NCI-H2196 (cell line): ENCODE measurements around the gene ENDOD1.
"Not testable (repeated sequence)": the region's sequence is repeated elsewhere in the genome, so short reads cannot be mapped to it uniquely, and the experiment has no call there.

Experiments
- DNase-seq: peaks from one replicate; lab custom pipeline; 2025; ENCODE audit not compliant: unreplicated experiment; lab: John Stamatoyannopoulos, UW

The ENDOD1 gene

DNA sequence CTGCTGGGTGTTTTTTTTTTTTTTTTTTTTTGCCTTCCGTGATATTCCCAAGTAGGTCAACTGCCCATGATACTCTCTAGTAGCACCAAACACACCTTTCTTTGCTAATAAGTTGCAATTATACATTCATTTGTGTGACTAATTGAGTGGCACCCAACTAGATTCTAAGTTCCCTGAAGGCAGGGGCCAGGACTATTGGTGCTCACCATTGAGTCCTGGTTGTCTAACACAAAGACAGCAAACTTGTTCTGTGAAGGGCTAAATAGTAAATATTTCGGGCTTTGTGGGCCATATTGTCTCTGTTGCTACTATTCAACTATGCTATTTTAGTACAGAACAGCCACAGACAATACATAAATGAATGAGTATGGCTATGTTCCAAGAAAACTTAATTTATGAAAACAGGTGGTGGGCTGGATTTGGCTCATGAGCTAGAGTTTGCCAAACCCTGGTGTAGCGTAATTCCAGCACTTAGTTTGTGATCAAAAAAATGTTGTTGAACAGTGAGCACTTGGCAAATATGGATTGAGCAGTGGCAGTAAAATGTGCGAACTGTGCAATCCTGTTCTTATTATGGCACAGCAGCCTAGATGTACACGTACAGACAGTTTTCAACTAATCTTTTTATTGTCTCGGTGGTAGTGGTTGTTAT, 11.3 kb downstream of the ENDOD1 start:
- no peak for DNase-seq

DNA sequence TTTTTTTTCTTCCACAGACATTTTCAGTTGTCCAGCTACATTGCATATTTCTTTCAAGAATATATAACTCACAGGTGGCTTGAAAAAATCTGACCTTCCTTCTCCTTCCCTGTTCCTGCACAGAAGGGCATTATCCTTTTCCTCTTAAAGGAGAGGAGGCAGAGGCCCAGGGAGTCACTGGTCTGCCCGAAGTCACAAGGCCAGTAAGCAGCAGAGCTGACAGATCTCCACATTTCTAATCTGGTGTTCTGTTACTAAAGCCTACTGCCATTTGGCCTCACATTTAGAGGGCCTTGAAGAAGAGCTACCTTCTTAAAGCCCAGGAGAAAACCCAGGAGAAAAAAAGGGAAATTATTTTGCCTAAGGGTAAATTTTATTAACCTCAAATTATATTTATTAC, 12.3 kb downstream of the ENDOD1 start:
- no peak for DNase-seq

DNA sequence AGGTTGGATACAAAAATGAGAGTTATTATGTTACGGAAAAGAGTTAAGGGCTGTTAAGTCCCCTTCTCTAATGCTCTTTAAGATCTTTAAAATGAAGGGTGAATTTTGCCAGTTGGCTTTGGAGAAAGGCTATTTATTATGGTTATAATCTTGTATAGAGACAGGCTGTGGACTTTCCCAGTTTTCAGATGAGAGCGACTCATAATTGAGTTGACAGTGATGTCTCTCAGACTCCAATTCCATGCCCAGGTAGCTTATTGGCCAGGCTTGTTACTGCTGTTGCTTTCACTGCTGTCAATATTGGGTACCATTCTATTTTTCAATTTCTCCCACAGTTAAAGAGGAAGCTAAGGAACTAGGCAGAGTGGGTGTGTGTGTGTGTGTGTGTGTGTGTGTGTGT, 13.1 kb downstream of the ENDOD1 start:
- no peak for DNase-seq

DNA sequence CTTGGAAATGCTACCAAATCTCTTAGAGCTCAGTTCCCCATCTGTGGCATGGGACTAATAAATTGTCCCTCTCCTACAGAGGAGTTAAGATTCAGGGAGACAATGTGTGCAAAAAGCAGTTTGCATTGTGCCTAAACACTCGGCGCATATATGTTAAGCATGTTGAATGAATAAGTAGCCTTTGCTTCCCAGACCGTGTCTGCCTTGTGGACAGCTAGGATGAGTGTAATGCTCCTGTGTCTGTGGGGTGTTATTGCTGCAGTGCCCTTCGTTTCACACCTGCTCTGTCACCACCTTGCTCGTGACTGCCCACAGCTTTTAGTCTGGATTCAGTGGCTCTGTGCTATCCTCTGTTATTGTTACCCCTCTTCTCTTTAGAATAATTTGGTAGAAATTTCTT, 14.1 kb downstream of the ENDOD1 start:
- DNase-seq = no peak

DNA sequence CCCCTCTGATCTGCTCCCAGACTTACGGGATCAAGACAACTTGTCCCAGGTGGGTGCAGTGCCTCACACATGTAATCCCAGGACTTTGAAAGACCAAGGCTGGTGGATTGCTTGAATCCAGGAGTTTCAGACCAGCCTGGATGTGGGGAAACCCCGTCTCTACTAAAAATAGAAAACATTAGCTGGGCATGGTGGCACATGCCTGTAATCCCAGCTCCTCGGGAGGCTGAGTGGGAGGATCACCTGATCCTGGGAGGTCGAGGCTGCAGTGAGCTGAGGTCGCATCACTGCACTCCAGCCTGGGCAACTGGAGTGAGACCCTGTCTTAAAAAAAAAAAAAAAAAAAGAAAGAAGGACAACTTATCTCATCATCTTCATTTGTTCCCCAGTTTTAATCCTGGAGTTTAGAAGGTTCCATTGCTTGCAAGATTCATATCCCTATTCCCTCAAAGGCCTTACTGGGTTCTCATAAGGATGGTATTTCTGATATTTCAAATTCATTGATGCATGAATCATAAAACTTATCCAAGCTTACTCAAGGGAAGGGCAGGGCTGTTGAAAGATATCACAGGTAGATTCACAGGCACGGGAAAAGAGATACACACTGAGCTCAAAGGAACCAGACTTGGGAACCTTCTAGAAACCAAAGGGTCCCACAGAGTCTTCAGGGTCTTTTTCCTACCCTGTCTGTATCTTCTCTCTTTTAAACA, 14.6 kb downstream of the ENDOD1 start:
- DNase-seq = no peak

DNA sequence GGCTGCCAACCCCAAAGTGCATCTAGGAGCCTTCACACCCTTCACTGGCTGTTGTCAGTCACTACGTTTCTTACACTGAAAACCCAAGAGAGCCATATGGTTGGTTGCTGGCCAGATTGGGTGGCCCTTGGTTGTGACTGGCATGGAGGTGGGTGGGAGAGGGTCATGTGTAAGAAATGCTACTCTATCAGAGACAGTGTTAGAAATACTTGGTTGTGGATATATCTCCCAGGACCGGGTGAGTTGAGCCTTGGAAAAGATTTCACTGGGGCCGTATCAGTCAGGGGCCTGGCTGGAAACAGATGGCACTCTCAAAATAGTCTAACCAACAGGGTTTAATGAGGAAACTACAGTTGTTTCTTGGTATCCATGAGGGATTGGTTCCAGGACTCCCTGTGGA, 15.2 kb downstream of the ENDOD1 start:
- DNase-seq = no peak

DNA sequence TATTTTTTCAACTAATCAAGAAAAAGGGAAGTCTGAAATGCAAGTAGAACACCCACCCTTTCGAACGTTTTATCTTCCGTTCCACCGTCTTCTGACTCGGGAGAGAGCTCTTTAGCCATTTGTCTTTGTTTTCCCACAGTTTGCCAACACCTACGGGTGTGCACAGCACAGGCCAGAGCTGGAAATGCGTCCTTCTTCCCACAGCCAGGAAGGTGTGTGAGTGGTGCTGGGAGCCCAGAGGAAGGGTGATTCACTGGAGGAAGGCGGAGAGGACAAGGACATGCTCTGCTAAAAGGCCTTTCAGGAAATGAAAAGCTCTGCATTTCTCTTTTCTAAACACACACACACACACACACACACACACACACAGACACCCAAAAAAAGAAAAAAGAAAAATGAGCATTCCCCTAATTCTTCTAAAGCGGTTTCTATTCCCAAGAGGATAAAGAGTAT, 18.5 kb downstream of the ENDOD1 start:
- no peak for DNase-seq

DNA sequence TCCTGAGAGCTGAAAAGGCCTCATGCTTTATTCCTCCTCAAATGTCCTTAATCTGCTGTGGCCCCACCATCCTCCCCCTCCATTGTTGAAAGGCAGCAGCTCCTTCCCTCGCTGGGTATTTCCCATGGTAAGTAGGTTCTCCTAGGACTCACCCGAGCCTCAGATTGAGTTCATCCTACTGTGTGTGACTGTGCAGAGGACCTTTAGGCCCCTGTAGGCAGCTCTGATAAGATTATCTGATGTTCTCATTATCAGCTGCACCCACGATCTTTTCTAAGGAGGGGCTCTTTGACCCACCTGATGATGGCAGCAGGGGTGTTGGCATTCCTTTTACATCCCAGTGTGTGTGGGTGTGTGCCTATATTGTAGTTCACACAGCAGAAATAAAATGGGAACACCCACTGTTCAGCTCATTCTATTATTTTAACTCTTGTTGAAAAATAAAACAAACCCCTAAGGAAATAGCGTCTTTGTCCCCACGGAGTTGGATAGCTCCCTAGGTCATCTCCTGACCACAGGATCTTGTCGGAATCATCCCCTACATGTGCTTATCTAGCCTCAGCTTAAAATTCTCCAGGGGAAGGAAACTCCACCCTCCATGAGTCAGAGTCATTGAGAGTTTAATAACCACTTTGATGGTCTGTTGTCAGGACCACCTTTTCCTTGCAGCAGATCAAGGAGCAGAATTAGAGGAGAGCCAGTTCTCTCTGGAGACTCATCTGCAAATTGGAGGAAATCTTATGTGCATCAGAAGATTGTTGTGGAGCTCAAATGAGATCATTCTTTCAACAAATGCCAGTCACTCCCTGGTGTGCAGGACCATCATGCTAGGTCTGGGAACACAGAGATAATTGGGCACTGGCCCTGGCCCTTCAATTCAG, 19.3 kb downstream of the ENDOD1 start:
- DNase-seq = no peak

DNA sequence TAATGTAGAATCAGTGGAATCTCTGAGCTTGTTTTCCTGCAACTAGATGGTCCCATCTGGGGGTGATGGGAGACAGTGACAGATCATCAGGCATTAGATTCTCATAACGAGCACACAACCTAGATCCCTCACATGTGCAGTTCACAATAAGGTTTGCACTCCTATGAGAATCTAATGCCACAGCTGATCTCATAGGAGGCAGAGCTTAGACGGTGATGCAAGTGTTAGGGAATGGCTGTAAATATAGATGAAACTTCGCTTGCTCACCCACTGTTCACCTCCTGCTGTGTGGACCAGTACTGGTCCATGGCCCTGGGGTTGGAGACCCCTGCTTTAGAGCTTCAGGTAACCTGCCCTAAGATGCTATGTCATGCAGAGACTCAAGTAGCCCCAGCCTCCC, 21.8 kb downstream of the ENDOD1 start:
- DNase-seq = not testable (repeated sequence)

DNA sequence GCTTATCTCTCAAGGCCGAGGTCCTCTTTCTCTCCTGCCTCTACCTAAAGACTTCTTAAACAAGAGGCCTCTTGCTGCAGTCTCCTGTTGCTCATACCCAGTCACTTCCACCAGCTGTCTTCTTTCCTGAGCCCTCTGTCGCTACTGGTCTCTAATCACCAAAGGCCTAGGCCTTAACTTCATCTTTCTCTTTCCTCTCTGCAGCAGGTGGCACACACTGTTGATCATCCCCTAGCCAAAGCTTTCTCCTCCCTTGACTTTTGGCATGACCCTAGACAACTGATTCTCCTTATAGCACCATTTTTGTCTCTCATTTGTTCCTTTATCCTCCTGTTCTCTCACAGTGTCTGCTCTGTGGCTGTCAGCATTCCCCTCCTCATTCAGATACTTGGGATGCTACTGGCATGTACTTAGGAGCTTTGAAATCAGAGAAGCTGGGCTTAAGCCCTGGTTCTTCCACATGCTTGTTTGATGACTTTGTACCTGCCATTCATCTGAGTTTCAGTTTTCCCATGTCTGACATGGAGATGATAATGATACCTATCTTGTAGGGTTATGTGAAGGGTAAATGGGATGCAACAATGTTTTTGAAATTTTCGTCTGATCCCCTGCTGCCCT, 22.4 kb downstream of the ENDOD1 start:
- no peak for DNase-seq

DNA sequence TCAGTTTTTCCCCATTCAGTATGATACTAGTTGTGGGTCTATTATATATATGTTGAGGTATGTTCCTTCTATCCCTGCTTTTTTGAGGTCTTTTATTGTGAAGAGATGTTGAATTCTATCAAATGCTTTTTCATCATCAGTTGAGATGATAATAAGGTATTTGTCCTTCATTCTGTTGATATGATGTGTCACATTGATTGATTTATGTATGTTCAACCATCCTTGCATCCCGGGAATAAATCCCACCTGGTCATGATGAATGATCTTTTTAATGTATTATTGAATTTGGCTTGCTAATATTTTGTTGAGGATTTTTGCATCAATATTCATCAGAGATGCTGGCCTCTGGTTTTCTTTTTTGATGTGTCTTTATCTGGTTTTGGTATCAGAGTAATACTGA, 26.0 kb downstream of the ENDOD1 start:
- no peak for DNase-seq

DNA sequence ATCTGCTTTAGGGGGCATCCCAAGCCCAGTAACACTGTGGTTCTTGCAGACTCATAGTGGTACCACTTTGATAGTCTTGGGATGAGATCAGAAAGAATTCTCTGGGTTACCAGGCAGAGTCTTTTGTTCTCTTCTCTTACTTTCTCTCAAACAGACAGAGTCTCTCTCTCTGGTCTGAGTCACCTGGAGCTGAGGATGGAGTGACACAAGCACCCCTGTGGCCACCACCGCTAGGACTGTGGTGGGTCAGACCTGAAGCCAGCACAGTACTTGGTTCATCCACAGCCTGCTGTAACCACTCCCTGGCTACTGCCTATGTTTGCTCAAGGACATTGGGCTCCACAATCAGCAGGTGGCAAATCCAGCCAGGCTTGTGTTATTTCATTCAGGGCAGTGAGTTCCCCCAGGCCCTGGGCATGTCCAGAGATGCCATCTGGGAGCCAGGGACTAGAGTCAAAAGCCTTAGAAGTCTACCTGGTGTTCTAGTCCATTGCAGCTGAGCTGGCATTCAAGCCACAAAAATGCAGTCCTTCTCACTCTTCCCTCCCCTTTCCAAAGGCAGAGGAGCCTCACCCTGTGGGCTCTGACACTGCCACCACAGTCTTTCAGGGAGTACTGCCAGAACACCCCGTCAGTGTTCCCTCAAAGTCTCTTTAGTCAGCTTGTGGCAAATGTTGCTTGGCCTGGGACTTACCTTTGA, 29.9 kb downstream of the ENDOD1 start:
- no peak for DNase-seq

DNA sequence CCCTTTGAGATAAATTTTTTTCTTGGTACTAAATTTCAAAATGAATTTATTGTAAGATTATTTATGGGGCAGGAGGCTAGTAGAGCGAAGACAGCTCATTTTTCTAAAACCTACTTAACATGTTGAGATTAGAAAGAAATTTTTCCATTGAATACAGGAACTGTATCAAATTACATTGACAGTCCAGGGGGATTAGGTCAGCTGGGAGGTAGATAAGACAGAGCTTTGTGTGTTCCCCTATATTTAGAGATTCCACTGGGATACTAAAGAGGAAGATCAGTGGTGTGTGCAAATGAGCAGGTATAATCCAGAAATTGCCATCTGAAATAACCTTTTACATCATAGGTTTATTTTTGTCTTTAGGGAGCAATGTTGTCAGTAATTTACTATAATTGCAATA, 32.1 kb downstream of the ENDOD1 start:
- DNase-seq = no peak

DNA sequence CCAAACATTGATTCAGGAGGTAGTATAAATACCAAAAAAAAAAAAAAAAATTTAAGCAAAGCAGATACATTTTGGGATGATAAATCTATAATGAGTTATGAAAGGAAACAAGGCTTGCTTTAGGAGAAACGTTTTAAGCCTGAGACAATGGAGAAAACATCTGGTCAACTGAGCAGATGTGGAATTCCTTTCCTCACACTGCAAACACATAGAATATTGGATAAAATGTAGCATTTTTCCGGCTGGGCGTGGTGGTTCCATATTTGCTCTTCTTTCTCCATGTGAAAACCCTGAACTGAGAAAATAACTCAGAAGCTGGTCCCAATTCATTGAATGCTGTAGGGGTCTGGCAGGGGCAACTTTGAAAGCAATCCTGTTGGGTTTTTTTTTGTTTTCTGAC, 33.9 kb downstream of the ENDOD1 start:
- DNase-seq = no peak

DNA sequence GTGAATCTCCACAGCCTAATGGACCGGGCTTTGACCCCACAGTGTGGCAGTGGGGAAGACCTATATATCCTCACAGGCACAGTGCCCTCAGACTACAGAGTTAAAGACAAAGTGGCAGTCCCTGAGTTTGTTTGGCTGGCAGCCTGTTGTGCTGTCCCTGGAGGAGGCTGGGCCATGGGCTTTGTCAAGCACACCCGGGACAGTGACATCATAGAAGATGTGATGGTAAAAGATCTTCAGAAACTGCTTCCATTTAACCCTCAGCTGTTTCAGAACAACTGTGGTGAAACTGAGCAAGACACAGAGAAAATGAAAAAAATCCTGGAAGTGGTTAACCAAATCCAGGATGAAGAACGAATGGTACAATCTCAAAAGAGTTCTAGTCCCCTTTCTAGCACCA, 39.0 kb downstream of the ENDOD1 start:
- DNase-seq = no peak

DNA sequence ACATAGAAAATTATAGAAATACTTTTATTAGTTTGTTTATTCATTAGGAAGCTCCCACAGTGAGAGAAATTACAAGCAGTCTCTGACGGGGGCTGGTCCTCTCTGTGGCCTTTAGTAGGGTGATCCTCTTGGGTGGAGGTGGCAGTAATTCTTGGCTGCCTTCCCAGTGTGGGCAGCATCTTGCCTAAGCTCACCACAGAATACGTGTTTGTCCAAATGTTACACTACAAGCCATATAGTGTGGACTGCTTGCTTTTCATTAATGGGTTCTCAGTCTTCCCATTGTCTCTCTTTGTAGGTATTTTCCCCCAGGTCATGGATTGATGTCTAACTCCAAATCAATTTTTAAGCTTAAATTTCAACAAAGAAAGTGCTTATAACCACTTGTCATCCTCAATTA, 43.3 kb downstream of the ENDOD1 start:
- no peak for DNase-seq

DNA sequence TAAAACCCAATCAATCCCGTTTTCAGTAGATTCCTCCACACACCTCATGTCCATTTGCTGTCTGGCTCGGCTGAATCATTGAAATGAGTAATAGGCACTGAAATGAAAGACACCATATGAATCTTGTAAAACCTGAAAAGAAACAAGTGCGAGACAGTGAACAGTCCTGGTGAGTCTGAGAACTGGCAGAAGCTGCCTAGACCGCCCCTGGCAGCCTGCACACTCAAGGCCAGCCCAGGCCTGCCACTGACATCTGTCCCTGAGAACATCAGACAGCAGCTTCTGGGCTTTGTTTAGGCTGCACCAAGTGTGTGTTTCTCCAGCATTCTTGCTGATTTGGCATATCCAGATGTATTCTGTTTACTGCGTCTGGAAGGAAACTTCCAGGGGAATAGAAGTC, 44.8 kb downstream of the ENDOD1 start:
- no peak for DNase-seq

DNA sequence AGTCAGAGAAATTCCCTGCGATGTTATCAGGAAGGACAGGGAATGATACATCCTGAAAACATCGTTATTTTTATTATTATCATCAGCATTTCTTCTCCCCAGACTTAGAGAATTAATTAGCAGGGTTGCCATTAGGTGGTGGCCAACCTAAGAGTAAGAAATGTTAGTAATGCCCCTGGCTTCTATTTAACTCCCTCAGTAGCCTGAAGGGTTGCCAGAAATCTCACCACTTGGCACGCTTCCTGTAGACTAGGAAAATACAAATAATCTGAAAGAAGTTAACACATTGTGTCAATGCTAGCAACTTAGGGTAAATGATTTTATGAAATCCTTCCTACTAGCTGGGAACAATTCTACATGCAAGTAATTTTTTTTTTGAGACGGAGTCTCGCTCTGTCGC, 45.5 kb downstream of the ENDOD1 start:
- no peak for DNase-seq

DNA sequence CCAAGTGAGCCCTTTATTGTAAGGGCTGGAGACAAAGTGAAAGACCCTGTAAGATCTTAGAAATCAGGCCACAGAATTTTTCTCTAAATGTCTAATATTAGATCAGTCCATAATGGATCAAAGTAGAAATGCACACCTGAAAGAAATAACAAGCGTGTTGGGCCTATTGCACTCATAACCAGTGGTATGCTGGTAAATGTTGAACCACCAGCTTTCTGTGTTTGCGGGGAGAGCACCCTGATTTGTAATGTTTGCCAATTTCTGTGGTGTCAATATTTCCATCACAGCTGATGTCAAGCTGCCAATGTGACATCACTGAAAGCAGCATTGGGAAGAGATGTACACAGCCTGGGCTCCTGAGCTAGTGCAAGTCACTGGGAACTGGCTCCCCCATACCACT, 46.2 kb downstream of the ENDOD1 start:
- no peak for DNase-seq

DNA sequence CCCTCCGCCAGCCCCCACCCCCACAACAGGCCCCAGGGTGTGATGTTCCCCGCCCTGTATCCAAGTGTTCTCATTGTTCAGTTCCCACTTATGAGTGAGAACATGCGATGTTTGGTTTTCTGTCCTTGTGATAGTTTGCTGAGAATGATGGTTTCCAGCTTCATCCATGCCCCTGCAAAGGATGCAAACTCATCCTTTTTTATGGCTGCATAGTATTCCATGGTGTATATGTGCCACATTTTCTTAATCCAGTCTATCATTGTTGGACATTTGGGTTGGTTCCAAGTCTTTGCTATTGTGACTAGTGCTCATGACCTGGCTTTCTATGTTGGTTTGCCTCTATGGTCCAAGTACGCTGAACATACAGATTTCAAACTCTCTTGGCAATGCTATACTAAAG, 47.1 kb downstream of the ENDOD1 start:
- DNase-seq = not testable (repeated sequence)

DNA sequence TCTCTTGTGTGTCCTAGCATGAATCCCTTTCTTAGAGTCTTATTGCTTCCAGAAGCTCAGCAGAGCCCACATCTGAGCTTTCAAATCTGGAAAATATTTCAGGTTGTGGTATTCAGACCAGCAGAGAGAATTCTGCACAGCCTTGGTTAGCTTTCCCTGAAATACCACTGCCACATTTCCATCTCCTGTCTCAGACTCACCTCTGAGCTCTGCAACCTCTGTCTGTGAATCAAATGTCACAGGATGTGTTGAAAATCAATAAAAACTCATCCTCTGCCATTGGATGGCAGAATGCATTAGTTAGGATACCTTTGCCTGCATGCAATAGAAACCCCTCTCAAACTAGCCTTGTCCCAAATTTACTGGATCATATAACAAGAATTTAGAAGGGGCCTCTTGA, 47.7 kb downstream of the ENDOD1 start:
- no peak for DNase-seq
